CD14-positive monocyte (primary cell): ENCODE measurements around the gene CMTM1. TPM values are rescaled to one million over a fixed set of nuclear protein-coding genes. Genes with fewer than 3 reads are reported as not detected.

Experiments
- DNase-seq, 3 donors: peaks; one replicate each; pipeline ENCODE4 v3.0.0-alpha.2; 2011 to 2022
- H2AFZ ChIP-seq: 2 replicates; pipeline ENCODE4 v1.6.0; 2012; ENCODE audit warnings: mild to moderate bottlenecking, low read depth, low read length, inconsistent platforms; ENCODE audit not compliant: insufficient read depth, poor library complexity, severe bottlenecking
- H3K27ac ChIP-seq, 2 donors: 1 replicate in 1 of 2; 2 replicates in 1 of 2; pipeline ENCODE4 v1.5.1; 2012 to 2013; ENCODE audit warnings: low read length in 2 of 2, control low read depth in 1 of 2, inconsistent platforms in 1 of 2, low read depth in 1 of 2, mild to moderate bottlenecking in 1 of 2
- H3K27me3 ChIP-seq, 2 donors: one replicate each; pipeline versions ENCODE4 v1.6.0 to v1.6.1; 2011 to 2013; ENCODE audit warnings: low read length in 2 of 2; ENCODE audit not compliant: control insufficient read depth in 2 of 2, insufficient read depth in 2 of 2
- H3K36me3 ChIP-seq, 2 donors: replicated peaks in 1 of 2; 1 replicate in 1 of 2; 2 replicates in 1 of 2; pipeline versions ENCODE4 v1.5.1 to v1.6.1; 2012 to 2013; ENCODE audit warnings: low read length in 2 of 2, control low read depth in 1 of 2, inconsistent platforms in 1 of 2, mild to moderate bottlenecking in 1 of 2; ENCODE audit not compliant: insufficient read depth in 2 of 2, control insufficient read depth in 1 of 2
- H3K4me1 ChIP-seq, 2 donors: 1 replicate in 1 of 2; 2 replicates in 1 of 2; pipeline versions ENCODE4 v1.5.1 to v1.6.1; 2012 to 2013; ENCODE audit warnings: low read length in 2 of 2, control low read depth in 1 of 2, inconsistent platforms in 1 of 2, mild to moderate bottlenecking in 1 of 2, moderate library complexity in 1 of 2; ENCODE audit not compliant: insufficient read depth in 2 of 2, control insufficient read depth in 1 of 2
- H3K4me2 ChIP-seq: replicated peaks from 2 replicates; pipeline ENCODE3; 2012; ENCODE audit warnings: low read length, moderate library complexity, mild to moderate bottlenecking; ENCODE audit not compliant: poor library complexity, severe bottlenecking; ENCODE audit errors: extremely low read depth
- H3K4me3 ChIP-seq, 3 experiments: fragments of 200-600 bp in 1 of 3; sonication (generic) in 1 of 3; replicated peaks in 1 of 3; 1 replicate in 2 of 3; 2 replicates in 1 of 3; pipeline ENCODE4 v1.5.1; 2011 to 2013; ENCODE audit warnings: low read length in 3 of 3, mild to moderate bottlenecking in 3 of 3, control low read depth in 2 of 3, low read depth in 2 of 3, inconsistent platforms in 1 of 3, moderate library complexity in 1 of 3
- H3K79me2 ChIP-seq: 2 replicates; pipeline ENCODE4 v1.6.0; 2012; ENCODE audit warnings: mild to moderate bottlenecking, control low read depth, inconsistent platforms, low read length, moderate library complexity; ENCODE audit not compliant: insufficient read depth
- H3K9ac ChIP-seq: 2 replicates; pipeline ENCODE4 v1.6.0; 2017; ENCODE audit warnings: low read length, mild to moderate bottlenecking; ENCODE audit not compliant: insufficient read depth, poor library complexity, severe bottlenecking
- H3K9me3 ChIP-seq, 2 donors: replicated peaks in 1 of 2; 1 replicate in 1 of 2; 2 replicates in 1 of 2; pipeline versions ENCODE4 v1.5.1 to v1.6.1; 2012 to 2013; ENCODE audit warnings: low read length in 2 of 2, control low read depth in 1 of 2; ENCODE audit not compliant: control insufficient read depth in 1 of 2, insufficient read depth in 1 of 2
- H4K20me1 ChIP-seq: 2 replicates; pipeline ENCODE4 v1.6.0; 2012; ENCODE audit warnings: mild to moderate bottlenecking, low read length, control low read depth, moderate library complexity; ENCODE audit not compliant: insufficient read depth
- H3K27ac Mint-ChIP-seq, 7 donors: one replicate each; pipeline ENCODE4 v1.8.0; 2020; ENCODE audit warnings: mild to moderate bottlenecking in 7 of 7, mixed read lengths in 7 of 7, moderate library complexity in 6 of 7, inconsistent platforms in 2 of 7
- H3K27me3 Mint-ChIP-seq, 3 donors: one replicate each; pipeline ENCODE4 v1.8.0; 2021 to 2022; ENCODE audit warnings: low read depth in 3 of 3, mild to moderate bottlenecking in 3 of 3, mixed read lengths in 3 of 3, moderate library complexity in 3 of 3, inconsistent platforms in 1 of 3
- H3K36me3 Mint-ChIP-seq, 2 donors: one replicate each; pipeline ENCODE4 v1.8.0; 2020; ENCODE audit warnings: mixed read lengths in 2 of 2, inconsistent platforms in 1 of 2, mild to moderate bottlenecking in 1 of 2
- H3K4me1 Mint-ChIP-seq: one replicate; pipeline ENCODE4 v1.8.0; 2020; ENCODE audit warnings: mild to moderate bottlenecking, mixed read lengths
- H3K4me3 Mint-ChIP-seq, 2 donors: one replicate each; pipeline ENCODE4 v1.8.0; 2020; ENCODE audit warnings: mild to moderate bottlenecking in 2 of 2, mixed read lengths in 2 of 2, moderate library complexity in 1 of 2
- H3K9me3 Mint-ChIP-seq, 7 donors: one replicate each; pipeline ENCODE4 v1.8.0; 2020 to 2022; ENCODE audit warnings: mixed read lengths in 7 of 7, mild to moderate bottlenecking in 6 of 7, moderate library complexity in 6 of 7, inconsistent platforms in 2 of 7
- CTCF ChIP-seq: fragments of 200-600 bp; IDR thresholded peaks from one replicate; pipeline ENCODE4 v1.8.0; 2022; ENCODE audit warnings: antibody characterized with exemption, mild to moderate bottlenecking
- WGBS: methylation state at CpG from one replicate; pipeline ENCODE4 v1.1.5; 2013; ENCODE audit warnings: missing lambda C conversion rate; ENCODE audit not compliant: insufficient coverage; 5-methylcytosine and 5-hydroxymethylcytosine counted together
- intact Hi-C, 2 donors: fragments of 100-400 bp; cut with micrococcal nuclease; formaldehyde crosslinking; loops; one replicate each; pipeline versions ENCODE4 v1.15.0 to v1.15.1; 2023
- polyA plus RNA-seq, 3 donors: library from polyadenylated mRNA; depleted of rRNA in 1 of 3; unstranded in 2 of 3; stranded (reverse) in 1 of 3; fragments of 300-500 nt in 2 of 3; fragments of >200 nt in 1 of 3; fragmentation: Illumina TruSeq in 2 of 3; gene quantifications; 1 replicate in 2 of 3; 2 replicates in 1 of 3; pipeline ENCODE4 v1.2.3, GENCODE V29; 2012 to 2021

CMTM1 gene
- polyA plus RNA-seq, 3 donors, result 1.6 to 3.3 (median 2.5) TPM

- intact Hi-C loops, result loop anchor here (2.0 to 10.0 kb wide), 4 partner anchors 35 to 312 kb away; partner anchors contain the start of genes CKLF (in 2 of the 2) and TK2 (in 1 of the 2)
These were observed 49.2 kb upstream of the CMTM1 start for GRCh38 chr16:66516808-66517585.

More at GRCh38 chr16:66516808-66517585, 49.2 kb upstream of the CMTM1 start:
- no peaks in the 10 kb centered on the region for H3K9me3 ChIP-seq
- H3K4me3 Mint-ChIP-seq, result peak overlapping the region; percentile 81 to 93
- H3K4me1 ChIP-seq, result peaks cover 88 to 91% of the 10 kb centered on the region in 2 donors
- no peak for TF ChIP-seq CTCF
- peak overlapping the region; percentile 24 to 68 (median 41) for H3K4me3 ChIP-seq
- H4K20me1 ChIP-seq, result no peaks in the 10 kb centered on the region
- peak overlapping the region; percentile 99 for H3K27ac ChIP-seq
- DNase-seq, result peak; percentile 99 to 100 (median 99)
- peaks cover 50 to 81% of the 10 kb centered on the region in 2 donors for H3K36me3 Mint-ChIP-seq
- 8% methylated on average over 6 of the region's 15 CpGs for WGBS
- peaks cover 0 to 2% (median 0%) of the 10 kb centered on the region in 3 donors for H3K27me3 Mint-ChIP-seq
- no peaks in the 10 kb centered on the region for H3K27me3 ChIP-seq
- H3K36me3 ChIP-seq, result peaks cover 3 to 13% of the 10 kb centered on the region in 2 donors
- peak overlapping the region; percentile 84 for H3K9ac ChIP-seq
- peak overlapping the region; percentile 99 to 100 (median 100) for H3K27ac Mint-ChIP-seq
- peaks cover 32% of the 10 kb centered on the region for H3K79me2 ChIP-seq
- no peak overlapping the region for H2AFZ ChIP-seq
- H3K9me3 Mint-ChIP-seq, result no peaks in the 10 kb centered on the region
- peaks cover 92% of the 10 kb centered on the region for H3K4me1 Mint-ChIP-seq
- peak overlapping the region; percentile 78 for H3K4me2 ChIP-seq
